Measurements from ENCODE around the gene MAD1L1.

- no peak for TF ChIP-seq CTCF (IDR thresholded peaks at IDR 0.05)
- no peak for TF ChIP-seq POLR2A (IDR thresholded peaks at IDR 0.05)
Measured at GRCh38 chr7:1970895-1971294, 261.9 kb downstream of the MAD1L1 start.
